Right atrium auricular region (tissue), 2 donors: ENCODE results near the gene PLXND1. TPM values are rescaled to one million over a fixed set of nuclear protein-coding genes. Genes with fewer than 3 reads are reported as not detected.
"Not testable (repeated sequence)": the region's sequence is repeated elsewhere in the genome, so short reads cannot be mapped to it uniquely, and the experiment has no call there.

Source experiments
- DNase-seq: peaks from one replicate; pipeline ENCODE4 v3.0.0-alpha.2; 2019; ENCODE audit warnings: low spot score
- H3K27ac ChIP-seq, 2 donors: fragments of 200-600 bp; sonication (generic); 1 replicate in 1 of 2; 2 replicates in 1 of 2; pipeline ENCODE4 v1.5.1; 2016 to 2019
- H3K27me3 ChIP-seq, 2 donors: fragments of 200-600 bp; sonication (generic); one replicate each; pipeline versions ENCODE4 v1.5.1 to v1.6.0; 2017 to 2019
- H3K36me3 ChIP-seq: fragments of 200-600 bp; sonication (generic); one replicate; pipeline ENCODE4 v1.5.1; 2016
- H3K4me1 ChIP-seq, 2 donors: fragments of 200-600 bp; sonication (generic); one replicate each; pipeline versions ENCODE4 v1.5.1 to v1.6.0; 2017 to 2019
- H3K4me3 ChIP-seq, 2 donors: fragments of 200-600 bp; sonication (generic); 1 replicate in 1 of 2; 2 replicates in 1 of 2; pipeline ENCODE4 v1.5.1; 2017 to 2019; ENCODE audit warnings: mild to moderate bottlenecking in 1 of 2, moderate library complexity in 1 of 2
- H3K9me3 ChIP-seq, 2 donors: fragments of 200-600 bp; sonication (generic); one replicate each; pipeline ENCODE4 v1.5.1; 2019
- CTCF ChIP-seq, 2 donors: fragments of 200-600 bp; sonication (generic); IDR thresholded peaks; one replicate each; pipeline ENCODE4 v1.5.1; 2019; ENCODE audit warnings: antibody characterized with exemption in 2 of 2
- total RNA-seq, 2 donors: library from RNA; depleted of rRNA; stranded (reverse); fragments of >200 nt; gene quantifications; one replicate each; pipeline ENCODE4 v1.1.0, GENCODE V29; 2016

PLXND1 gene
- total RNA-seq, 2 donors from 2014 or later, result 44.5 to 93.1 TPM

- Histone ChIP-seq H3K36me3 (no peaks in the 10 kb centered on the region), H3K27me3 (no peaks in the 10 kb centered on the region), H3K9me3 (no peaks in the 10 kb centered on the region), H3K4me1 (peaks cover 0 to 90% of the 10 kb centered on the region in 2 donors), H3K4me3 (no peak overlapping the region), H3K27ac (peak overlapping the region; percentile 63 to 68)
- DNase-seq, result no peak
- no peak for TF ChIP-seq CTCF (IDR thresholded peaks at IDR 0.05)
Measured at GRCh38 chr3:129612534-129613366, 6.3 kb upstream of the PLXND1 start.

- no peak for TF ChIP-seq CTCF (IDR thresholded peaks at IDR 0.05)
- no peaks in the 10 kb centered on the region for H3K36me3 ChIP-seq
- no peak for DNase-seq
- peak overlapping the region; percentile 63 to 68 for H3K27ac ChIP-seq
- peaks cover 0 to 90% of the 10 kb centered on the region in 2 donors for H3K4me1 ChIP-seq
- no peaks in the 10 kb centered on the region for H3K27me3 ChIP-seq
- H3K4me3 ChIP-seq, result no peak overlapping the region
- H3K9me3 ChIP-seq, result no peaks in the 10 kb centered on the region
Measured at GRCh38 chr3:129611812-129612533, 5.5 kb upstream of the PLXND1 start.

GRCh38 chr3:129611446-129611800 is 4.9 kb upstream of the PLXND1 start:
- DNase-seq, result no peak
- H3K36me3 ChIP-seq, result no peaks in the 10 kb centered on the region
- no peaks in the 10 kb centered on the region for H3K27me3 ChIP-seq
- H3K4me3 ChIP-seq, result no peak overlapping the region
- no peaks in the 10 kb centered on the region for H3K9me3 ChIP-seq
- H3K4me1 ChIP-seq, result peaks cover 0 to 84% of the 10 kb centered on the region in 2 donors
- H3K27ac ChIP-seq, result peak overlapping the region; percentile 63 to 68
- TF ChIP-seq CTCF (IDR thresholded peaks at IDR 0.05), result no peak

- not testable (repeated sequence) for H3K27ac ChIP-seq
Measured at GRCh38 chr3:129610794-129611445, 4.4 kb upstream of the PLXND1 start.

DNA sequence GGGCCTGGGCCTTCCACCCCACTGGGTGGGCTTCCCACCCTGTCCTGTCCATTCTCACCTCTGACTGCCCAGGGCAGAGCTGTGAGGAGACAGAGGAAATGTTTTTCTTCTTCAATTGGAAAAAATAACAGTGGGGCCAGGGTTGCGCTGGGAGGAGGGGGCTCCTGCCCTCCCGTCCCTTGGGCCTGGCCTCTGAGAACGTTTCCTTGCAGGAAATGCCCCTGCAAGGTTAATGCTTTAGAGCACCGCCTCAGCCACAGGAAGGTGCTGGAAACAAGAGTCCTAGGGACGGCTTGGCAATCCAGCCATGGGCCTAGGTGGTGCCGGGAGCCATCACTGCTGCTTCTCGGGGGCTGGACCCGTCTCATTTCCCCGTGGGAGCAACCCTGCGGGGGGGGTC is 3.8 kb upstream of the PLXND1 start:
- Histone ChIP-seq H3K27ac (peak overlapping the region; percentile 16 to 41), H3K9me3 (no peaks in the 10 kb centered on the region), H3K4me3 (no peak overlapping the region), H3K4me1 (peaks cover 0 to 84% of the 10 kb centered on the region in 2 donors), H3K36me3 (no peaks in the 10 kb centered on the region), H3K27me3 (no peaks in the 10 kb centered on the region)
- no peak for DNase-seq
- no peak for TF ChIP-seq CTCF (IDR thresholded peaks at IDR 0.05)

More at GRCh38 chr3:129610794-129611445, 4.4 kb upstream of the PLXND1 start:
- not testable (repeated sequence) for H3K9me3 ChIP-seq, H3K36me3 ChIP-seq, H3K27me3 ChIP-seq, DNase-seq, H3K4me3 ChIP-seq
- peaks cover 0 to 83% of the 10 kb centered on the region in 2 donors for H3K4me1 ChIP-seq
